HepG2 (cell line): Measurements from ENCODE around the gene RCOR1. TPM values are rescaled to one million over a fixed set of nuclear protein-coding genes. Genes with fewer than 3 reads are reported as not detected.

ENCODE experiments used
- ATAC-seq: fragments of 200-7000 bp; cut with Tn5 transposase; 3 replicates; pipeline ENCODE4 v1.9.1; 2020; ENCODE audit warnings: mild to moderate bottlenecking, moderate library complexity
- BruUV-seq: library from RNA; stranded (reverse); fragments of 400-500 nt; replicated peaks from 2 replicates; lab custom pipeline; 2021; lab: Mats Ljungman, UMichigan
- CTCF ChIA-PET: fragments of 300-600 bp; formaldehyde crosslinking; extraction: SDS; loops from one replicate; lab custom pipeline; 2021; ENCODE audit warnings: low total read pairs, inconsistent platforms, low intra/inter-chr PET ratio; lab: Yijun Ruan, JAX
- POLR2A ChIA-PET: fragments of 350-600 bp; sonication (Branson Sonifier 250); formaldehyde crosslinking; loops from one replicate; lab custom pipeline; 2020; ENCODE audit warnings: antibody characterized with exemption, inconsistent platforms; lab: Yijun Ruan, JAX
- DNase-seq: peaks from one replicate; pipeline ENCODE4 v3.0.0-alpha.2; 2015; ENCODE audit warnings: low spot score
- FAIRE-seq: peaks from 3 replicates; lab custom pipeline; 2011; peaks lifted over from hg19 to GRCh38; lab: Jason Lieb, UNC
- H2AFZ ChIP-seq: one replicate; pipeline ENCODE4 v1.6.1; 2011; ENCODE audit warnings: low read length, inconsistent platforms
- H3K27ac ChIP-seq: fragments of 300-600 bp; 3 replicates; pipeline ENCODE4 v1.8.0; 2011; ENCODE audit warnings: mixed run types, mild to moderate bottlenecking, mixed read lengths, low read length, inconsistent platforms; ENCODE audit not compliant: insufficient read depth; ENCODE audit errors: extremely low read length
- H3K27me3 ChIP-seq, 2 experiments: fragments of 200-600 bp in 1 of 2; 2 replicates in 1 of 2; 3 replicates in 1 of 2; pipeline versions ENCODE4 v1.6.0 to v1.8.0; 2011; ENCODE audit warnings: low read length in 2 of 2, mild to moderate bottlenecking in 2 of 2, moderate library complexity in 2 of 2, inconsistent platforms in 1 of 2; ENCODE audit not compliant: insufficient read depth in 2 of 2, control insufficient read depth in 1 of 2
- H3K36me3 ChIP-seq, 2 experiments: fragments of 200-600 bp in 1 of 2; replicated peaks in 1 of 2; 2 replicates in 1 of 2; 3 replicates in 1 of 2; pipeline versions ENCODE4 v1.5.1 to v1.8.0; 2011; ENCODE audit warnings: low read length in 2 of 2, inconsistent platforms in 1 of 2; ENCODE audit not compliant: insufficient read depth in 2 of 2, control insufficient read depth in 1 of 2
- H3K4me1 ChIP-seq: 2 replicates; pipeline ENCODE4 v1.5.1; 2012; ENCODE audit warnings: low read length, inconsistent platforms; ENCODE audit not compliant: insufficient read depth
- H3K4me2 ChIP-seq: 2 replicates; pipeline ENCODE4 v1.6.0; 2011; ENCODE audit warnings: low read depth, low read length, inconsistent platforms
- H3K4me3 ChIP-seq, 3 experiments: fragments of 200-600 bp in 1 of 3; sonication (generic), shearing (Covaris generic) in 1 of 3; replicated peaks in 1 of 3; 2 replicates each; pipeline ENCODE4 v1.5.1; 2011 to 2016; ENCODE audit warnings: low read length in 3 of 3, inconsistent platforms in 2 of 3, low read depth in 2 of 3, mild to moderate bottlenecking in 2 of 3, control low read depth in 1 of 3, mixed read lengths in 1 of 3; ENCODE audit not compliant: insufficient read depth in 1 of 3
- H3K79me2 ChIP-seq: one replicate; pipeline ENCODE4 v1.6.1; 2011; ENCODE audit warnings: low read length, inconsistent platforms; ENCODE audit not compliant: insufficient read depth
- H3K9ac ChIP-seq: 2 replicates; pipeline ENCODE4 v1.6.0; 2011; ENCODE audit warnings: mild to moderate bottlenecking, low read depth, low read length, inconsistent platforms; ENCODE audit not compliant: insufficient read depth
- H3K9me3 ChIP-seq: 2 replicates; pipeline ENCODE4 v1.5.1; 2012; ENCODE audit warnings: mild to moderate bottlenecking, low read length
- H4K20me1 ChIP-seq: 2 replicates; pipeline ENCODE4 v1.6.0; 2011; ENCODE audit warnings: inconsistent platforms, mild to moderate bottlenecking, low read length, moderate library complexity; ENCODE audit not compliant: insufficient read depth
- ZNF556 ChIP-seq: sonication (generic); formaldehyde crosslinking; IDR thresholded peaks from 2 replicates; pipeline ENCODE4 v1.4.0; 2020; ENCODE audit warnings: mild to moderate bottlenecking, missing genetic modification reagents, borderline replicate concordance
- WGBS: methylation state at CpG from one replicate; pipeline ENCODE4 v1.1.6; 2017; ENCODE audit warnings: low lambda C conversion rate; 5-methylcytosine and 5-hydroxymethylcytosine counted together
- in situ Hi-C: cut with HindIII; loops from 2 replicates; pipeline ENCODE4 v1.10.0; 2017; ENCODE audit warnings: low pct_unique_long_range_greater_than_20kb; ENCODE audit not compliant: extremely low pct_ligation_motif_present
- intact Hi-C: fragments of 100-400 bp; cut with micrococcal nuclease; formaldehyde crosslinking; loops from one replicate; pipeline ENCODE4 v1.10.0; 2022; ENCODE audit not compliant: unreplicated experiment
- polyA plus RNA-seq, 8 experiments: library from polyadenylated mRNA; depleted of rRNA in 3 of 8; stranded (reverse) in 7 of 8; unstranded in 1 of 8; fragments of >200 nt; fragmentation: Illumina TruSeq in 4 of 8; extraction: Trizol in 4 of 8; gene quantifications; 2 replicates each; pipeline versions ENCODE4 v1.2.1 to v1.2.3, GENCODE V29; 2011 to 2016; ENCODE audit warnings: low read depth in 4 of 8, missing spikeins in 1 of 8, mixed read lengths in 1 of 8; ENCODE audit not compliant: insufficient read depth in 1 of 8
- total RNA-seq, 5 experiments: library from RNA; depleted of rRNA; stranded (reverse); fragments of >200 nt; fragmentation: Illumina TruSeq; extraction: Trizol; gene quantifications; 2 replicates each; pipeline ENCODE4 v1.2.3, GENCODE V29; 2016; ENCODE audit warnings: low read depth in 1 of 5
- TF ChIP-seq, protein P1 (sequence below): sonication (generic); formaldehyde crosslinking; IDR thresholded peaks from 2 replicates; pipeline ENCODE4 v1.4.0; 2020; ENCODE audit warnings: missing genetic modification reagents
- TF ChIP-seq, protein P2 (sequence below): sonication (generic); formaldehyde crosslinking; conservative IDR thresholded peaks from 2 replicates; pipeline ENCODE4 v1.5.0; 2020; ENCODE audit warnings: missing genetic modification reagents

RCOR1 gene
- total and polyA plus RNA-seq, 2 of the 13 experiments (the other 11 are each of a cell fraction or from before 2014, with no cell fraction given): 10.2 to 11.1 TPM

DNA sequence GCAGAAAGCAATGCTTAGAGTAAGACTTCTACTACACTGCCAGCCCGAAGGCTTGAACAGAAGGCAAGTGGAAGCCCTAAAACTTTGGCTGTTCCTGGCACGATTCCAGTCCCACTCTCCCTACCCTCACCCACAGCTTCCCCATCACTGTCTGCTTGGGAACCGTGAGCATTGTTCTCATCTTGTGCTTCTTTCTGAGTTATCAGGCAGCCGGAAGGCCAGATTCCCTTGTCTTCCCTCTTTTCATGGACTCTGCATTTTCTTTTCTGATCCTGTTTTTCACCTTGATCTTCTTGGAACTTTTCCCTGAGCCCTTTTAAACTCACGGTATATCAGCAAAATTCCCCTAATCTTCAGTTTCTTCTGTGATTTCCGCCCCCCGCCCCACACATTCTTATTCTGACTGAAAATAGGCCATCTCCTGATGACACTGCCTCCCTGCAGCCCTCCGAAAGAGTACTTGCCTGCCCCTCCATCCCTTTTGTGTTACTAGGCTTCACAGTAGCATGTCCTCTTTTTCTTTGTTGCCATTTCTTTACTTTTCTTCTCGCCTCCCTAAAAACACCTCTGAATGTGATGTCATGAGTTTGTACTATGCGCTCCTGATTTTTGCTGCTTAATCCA is 29.9 kb downstream of the RCOR1 start:
- H3K9ac ChIP-seq: no peak overlapping the region
- no peaks in the 10 kb centered on the region for H3K9me3 ChIP-seq
- in situ Hi-C loops: no loop called here
- no TSS peak for BruUV-seq
- no peak overlapping the region for H3K4me2 ChIP-seq
- ATAC-seq (no peak), DNase-seq (no peak), FAIRE-seq (no peak)
- H3K27me3 ChIP-seq: no peaks in the 10 kb centered on the region
- peaks cover 89% of the 10 kb centered on the region for H3K79me2 ChIP-seq
- intact Hi-C loops: no loop called here
- peaks cover 23% of the 10 kb centered on the region for H3K4me1 ChIP-seq
- TF ChIP-seq, protein P1, sequence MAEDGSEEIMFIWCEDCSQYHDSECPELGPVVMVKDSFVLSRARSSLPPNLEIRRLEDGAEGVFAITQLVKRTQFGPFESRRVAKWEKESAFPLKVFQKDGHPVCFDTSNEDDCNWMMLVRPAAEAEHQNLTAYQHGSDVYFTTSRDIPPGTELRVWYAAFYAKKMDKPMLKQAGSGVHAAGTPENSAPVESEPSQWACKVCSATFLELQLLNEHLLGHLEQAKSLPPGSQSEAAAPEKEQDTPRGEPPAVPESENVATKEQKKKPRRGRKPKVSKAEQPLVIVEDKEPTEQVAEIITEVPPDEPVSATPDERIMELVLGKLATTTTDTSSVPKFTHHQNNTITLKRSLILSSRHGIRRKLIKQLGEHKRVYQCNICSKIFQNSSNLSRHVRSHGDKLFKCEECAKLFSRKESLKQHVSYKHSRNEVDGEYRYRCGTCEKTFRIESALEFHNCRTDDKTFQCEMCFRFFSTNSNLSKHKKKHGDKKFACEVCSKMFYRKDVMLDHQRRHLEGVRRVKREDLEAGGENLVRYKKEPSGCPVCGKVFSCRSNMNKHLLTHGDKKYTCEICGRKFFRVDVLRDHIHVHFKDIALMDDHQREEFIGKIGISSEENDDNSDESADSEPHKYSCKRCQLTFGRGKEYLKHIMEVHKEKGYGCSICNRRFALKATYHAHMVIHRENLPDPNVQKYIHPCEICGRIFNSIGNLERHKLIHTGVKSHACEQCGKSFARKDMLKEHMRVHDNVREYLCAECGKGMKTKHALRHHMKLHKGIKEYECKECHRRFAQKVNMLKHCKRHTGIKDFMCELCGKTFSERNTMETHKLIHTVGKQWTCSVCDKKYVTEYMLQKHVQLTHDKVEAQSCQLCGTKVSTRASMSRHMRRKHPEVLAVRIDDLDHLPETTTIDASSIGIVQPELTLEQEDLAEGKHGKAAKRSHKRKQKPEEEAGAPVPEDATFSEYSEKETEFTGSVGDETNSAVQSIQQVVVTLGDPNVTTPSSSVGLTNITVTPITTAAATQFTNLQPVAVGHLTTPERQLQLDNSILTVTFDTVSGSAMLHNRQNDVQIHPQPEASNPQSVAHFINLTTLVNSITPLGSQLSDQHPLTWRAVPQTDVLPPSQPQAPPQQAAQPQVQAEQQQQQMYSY (CRISPR knock-in tag): no peak
- TF ChIP-seq, protein P2, sequence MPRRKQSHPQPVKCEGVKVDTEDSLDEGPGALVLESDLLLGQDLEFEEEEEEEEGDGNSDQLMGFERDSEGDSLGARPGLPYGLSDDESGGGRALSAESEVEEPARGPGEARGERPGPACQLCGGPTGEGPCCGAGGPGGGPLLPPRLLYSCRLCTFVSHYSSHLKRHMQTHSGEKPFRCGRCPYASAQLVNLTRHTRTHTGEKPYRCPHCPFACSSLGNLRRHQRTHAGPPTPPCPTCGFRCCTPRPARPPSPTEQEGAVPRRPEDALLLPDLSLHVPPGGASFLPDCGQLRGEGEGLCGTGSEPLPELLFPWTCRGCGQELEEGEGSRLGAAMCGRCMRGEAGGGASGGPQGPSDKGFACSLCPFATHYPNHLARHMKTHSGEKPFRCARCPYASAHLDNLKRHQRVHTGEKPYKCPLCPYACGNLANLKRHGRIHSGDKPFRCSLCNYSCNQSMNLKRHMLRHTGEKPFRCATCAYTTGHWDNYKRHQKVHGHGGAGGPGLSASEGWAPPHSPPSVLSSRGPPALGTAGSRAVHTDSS (CRISPR knock-in tag): no peak
- TF ChIP-seq ZNF556: no peak
- no peak overlapping the region for H3K27ac ChIP-seq
- H4K20me1 ChIP-seq: peaks cover 17% of the 10 kb centered on the region
- ChIA-PET CTCF (no interaction called here), POLR2A (no interaction called here)
- H3K36me3 ChIP-seq: peaks cover 0 to 9% of the 10 kb centered on the region in 2 experiments; a peak in 1 of 5 replicates
- H2AFZ ChIP-seq: no peak overlapping the region
- WGBS: 94% methylated on average over 10 of the region's 10 CpGs
- H3K4me3 ChIP-seq: no peak overlapping the region
